Ammon's horn (tissue), 1 donor: ENCODE results near the gene SMG7.
A peak's percentile ranks its signal among the peaks of the same experiment; 100 is the strongest.

Source experiments
- DNase-seq: peaks from one replicate; pipeline ENCODE4 v3.0.0-alpha.2; 2016; ENCODE audit warnings: low spot score

Gene SMG7

DNA sequence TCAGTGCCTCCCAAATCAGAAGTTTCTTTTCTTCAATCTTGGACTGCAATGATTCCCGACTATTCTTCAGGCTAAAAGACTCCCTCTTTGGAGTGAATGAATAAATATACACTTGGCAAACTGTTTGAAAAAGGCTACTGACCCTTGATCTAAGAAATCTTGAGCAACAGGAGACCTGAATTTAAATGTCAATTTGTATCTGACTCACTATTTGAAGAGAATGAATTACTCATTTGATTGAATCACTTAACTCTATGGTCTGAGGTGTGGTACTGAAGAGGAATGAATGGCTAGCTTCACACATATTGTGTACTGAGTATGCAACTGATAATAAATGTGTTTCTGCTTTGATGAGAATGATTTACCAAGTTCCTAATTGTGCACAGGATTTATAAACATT is 4.6 kb upstream of the SMG7 start:
- no peak for DNase-seq

DNA sequence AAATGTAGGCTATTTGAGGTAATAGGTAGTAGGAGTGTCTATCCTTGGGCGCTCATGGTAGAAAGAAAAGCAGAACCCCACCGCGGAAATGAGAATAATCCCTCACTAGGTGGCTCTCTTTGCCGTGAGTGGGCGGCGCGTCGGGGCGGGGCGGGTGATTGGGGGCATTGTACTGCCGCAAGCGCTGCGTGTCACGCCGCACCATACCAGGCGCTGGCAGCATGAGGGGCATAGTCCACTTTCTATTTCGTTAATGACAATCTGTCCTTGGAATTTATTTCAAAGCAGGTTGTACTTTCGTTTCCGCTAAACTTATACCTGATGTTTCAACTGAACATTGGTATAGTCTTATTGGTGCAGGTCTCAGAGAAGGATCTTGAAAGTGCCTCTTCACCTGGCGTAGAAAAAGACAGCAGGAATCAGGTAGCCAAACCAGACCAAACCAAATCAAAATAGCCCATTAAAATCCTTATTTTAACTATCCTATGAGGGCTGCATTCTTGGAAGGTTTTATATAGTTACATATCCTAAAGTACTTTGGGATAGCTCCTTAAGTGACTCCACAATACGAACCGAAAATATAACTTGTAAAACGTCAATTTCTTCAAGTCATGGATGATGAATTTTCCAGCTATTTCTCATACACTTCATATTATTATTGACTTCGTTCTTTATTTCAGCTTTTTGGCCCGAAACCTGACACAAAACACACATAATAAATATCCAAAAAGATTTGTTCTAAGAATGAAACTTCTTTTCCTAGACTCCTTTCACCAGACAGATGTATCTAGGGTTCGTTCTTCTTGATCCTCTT is 1.9 kb upstream of the SMG7 start:
- DNase-seq: peak; percentile 88

DNA sequence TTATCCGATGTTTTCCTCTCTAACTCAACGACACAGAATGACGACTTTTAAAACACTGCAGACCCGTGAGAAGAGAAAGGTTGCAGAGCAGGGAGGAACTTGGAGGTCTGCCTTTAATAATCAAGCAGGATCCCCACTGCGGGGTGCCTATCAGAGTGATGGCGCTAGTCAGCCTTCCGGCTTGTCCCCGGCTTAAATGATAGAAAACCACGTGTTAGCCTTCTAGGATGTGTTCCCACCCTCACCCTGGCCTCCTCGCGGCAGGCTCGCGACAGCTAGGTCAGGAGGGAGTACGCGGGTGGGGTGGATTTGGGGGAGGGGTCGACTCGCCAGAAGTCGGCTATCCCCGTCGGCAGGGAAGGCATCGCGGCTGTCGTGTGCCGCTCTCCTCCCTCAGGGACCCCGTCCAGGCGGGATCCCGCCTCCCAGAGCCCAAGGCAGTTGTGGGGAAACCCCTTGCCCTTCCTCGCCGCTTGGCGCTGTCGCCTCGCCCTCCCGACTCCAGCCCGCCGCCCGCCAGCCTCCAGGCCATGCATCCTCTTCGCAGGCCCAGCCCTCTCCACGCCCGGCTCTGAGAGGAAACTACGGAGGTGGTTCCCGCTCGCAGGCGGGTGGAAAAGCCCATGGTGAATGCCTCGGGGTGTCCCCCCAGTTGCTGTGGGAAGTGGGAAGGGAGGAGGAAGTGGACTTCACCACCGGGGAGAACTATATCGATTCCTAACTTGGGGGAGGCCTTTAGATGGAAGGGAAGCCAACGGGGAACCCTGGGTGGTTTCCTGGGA is 1.1 kb upstream of the SMG7 start:
- DNase-seq: peak; percentile 82

DNA sequence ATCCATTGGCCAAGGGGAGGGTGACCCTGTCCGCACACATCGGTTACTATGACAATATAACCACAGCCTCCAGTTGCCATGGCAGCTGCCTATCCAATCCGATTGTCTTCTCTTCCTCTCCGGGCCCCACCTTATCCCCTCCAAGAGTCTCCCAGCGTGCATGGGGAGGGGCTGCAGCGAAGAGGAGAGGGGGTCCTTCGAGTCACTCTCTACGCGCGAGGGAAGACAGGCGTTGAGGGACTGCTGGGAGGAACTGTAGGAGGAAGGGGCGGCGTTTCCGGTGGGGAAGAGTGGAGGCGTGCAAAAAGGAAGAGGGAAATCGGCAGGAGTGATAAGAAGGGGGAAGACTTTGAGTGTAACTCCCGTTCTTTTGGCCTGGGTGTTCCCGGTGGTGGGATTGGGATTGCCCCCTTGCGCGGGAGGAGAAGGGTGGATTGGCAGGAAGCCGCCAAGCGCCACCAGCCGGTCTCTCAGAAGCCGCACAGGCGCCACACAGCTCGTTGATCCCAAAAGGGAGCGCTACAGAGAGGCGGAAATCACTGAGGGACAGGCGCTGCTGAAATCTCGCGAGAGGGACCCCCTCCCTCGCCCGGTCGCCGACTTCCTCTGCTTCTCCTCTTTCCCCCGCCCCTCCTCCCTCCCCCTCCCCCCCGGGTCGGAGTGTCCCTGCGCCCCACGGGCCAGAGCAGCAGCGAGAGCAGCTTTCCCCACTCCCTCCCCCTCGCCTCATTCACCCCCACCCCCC is 384 bp upstream of the SMG7 start:
- DNase-seq: peak; percentile 96

DNA sequence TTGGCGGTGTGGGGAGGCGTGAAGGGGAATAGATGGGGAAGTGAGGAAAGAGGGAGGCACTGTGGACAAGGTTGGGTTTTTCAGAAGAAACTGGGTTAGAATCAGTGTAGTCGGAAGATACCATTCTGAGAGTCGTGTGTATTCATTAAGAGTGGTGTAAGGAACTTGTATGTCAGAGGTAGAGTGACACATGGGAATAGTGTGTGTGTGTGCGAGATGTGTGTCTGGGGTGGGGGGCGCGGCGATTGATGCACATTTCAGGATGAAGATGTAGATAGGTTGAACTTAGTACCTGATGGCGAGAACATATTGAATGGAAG is 878 bp downstream of the SMG7 start:
- no peak for DNase-seq

DNA sequence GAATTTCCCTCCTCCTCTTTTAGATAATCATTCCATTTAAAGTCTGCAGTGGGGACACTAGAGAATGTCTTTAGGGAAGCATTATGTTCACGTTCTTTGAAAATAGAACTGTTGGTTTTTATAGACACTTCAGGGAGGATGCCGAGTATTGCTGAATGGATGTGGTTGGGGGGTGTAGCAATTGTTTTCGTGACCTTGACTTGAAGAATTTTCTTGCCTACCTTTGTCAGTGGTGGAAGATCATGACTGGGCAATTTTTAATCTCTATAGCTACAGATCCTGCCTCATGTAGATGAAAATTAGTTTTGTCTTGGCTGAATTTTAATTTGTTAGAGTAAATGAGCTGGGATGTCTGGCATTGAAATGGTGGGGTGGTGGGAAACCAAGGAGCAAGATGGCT is 3.8 kb downstream of the SMG7 start:
- no peak for DNase-seq

DNA sequence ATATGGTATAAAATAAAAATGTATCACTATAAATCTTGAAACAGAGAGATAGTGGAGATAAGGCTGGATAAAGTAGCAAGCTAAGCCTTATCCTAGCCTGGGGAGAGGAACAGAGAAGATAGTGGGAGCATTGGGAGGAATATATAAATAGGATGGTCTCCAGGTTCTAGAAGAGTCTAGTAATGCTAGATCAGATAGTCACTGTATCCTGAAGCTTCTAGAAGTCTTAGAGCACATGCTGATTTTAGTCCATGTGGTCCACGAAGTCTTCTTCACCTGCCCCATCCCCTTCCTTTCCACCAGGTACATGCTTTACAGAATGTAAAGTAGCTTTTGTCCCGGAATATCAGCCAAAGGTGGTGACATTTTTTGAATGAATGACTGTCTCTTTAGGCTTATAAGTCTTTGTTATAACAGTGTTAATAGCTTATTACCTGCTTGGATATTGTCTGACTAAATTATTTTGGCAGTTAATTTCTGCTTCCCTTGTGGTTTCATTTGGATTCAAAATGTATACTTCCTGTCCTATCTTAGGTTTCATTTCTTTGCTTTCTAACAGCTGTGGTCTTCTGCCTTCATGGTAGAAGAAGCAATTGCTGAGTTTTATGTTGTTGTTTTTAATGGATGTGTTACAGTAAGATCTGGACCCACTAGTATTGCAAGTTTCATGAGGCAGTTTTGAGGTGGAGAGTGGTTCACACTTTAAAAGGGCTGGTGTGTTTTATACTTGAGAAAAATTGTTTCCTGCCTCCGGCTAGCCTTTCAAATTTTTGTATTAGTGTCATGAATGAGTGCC is 5.9 kb downstream of the SMG7 start:
- no peak for DNase-seq

DNA sequence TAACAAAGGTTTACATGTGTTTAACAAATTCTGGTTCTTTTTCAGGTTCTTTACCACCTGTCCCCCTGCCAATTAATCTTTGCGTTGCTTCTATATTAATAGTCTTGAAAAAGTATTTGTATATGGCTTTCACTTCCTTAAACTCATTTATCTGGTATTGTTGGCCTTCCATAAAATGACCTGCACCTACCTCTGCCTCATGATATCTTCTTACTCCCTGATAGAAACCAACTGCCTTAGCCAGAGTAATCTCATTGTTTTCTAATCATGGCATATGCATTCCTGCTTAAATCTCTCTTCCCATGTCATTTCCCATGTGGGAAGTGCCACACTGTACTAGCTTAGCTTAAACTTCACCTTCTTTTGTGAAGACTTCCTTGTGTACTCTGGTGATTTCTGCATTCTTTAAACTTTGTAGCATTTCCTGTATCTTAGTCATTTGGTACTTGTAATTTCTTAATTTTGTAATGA is 8.7 kb downstream of the SMG7 start:
- no peak for DNase-seq

DNA sequence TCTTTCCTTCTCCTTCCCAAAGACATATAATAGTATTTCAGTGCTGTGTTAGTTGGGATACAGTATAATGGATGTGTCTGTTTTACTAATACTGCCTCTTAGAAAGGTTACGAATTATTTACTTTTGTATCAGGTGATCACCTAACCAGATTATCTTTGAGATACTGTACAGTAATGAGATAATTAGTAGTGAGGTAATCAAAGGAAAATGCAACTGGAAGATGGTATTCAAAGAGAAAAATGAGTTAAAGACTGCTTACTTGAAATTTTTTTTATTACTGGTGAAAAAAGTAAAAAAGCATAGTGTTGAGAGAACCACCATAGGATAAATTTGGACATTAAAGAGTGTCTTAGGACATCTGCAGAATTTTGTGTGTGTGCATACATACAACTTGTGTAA is 10.9 kb downstream of the SMG7 start:
- no peak for DNase-seq

DNA sequence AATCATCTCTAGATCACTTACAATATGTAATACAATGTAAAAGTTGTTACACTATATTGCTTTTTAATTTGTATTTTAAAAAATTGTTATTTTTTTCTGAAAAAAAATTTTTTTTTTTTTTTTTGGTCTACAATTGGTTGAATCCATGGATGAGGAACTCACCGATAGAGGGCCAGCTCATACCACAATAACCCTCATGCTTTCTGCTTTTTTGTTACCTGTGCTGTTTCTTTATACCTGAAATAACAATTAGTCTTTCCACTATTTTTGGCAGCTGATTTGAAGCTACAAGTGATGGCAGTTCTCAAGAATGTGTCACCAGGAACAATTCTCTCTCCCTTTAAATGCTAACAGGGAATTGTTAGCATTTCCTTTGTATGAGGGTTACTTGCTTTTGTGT is 12.0 kb downstream of the SMG7 start:
- no peak for DNase-seq

DNA sequence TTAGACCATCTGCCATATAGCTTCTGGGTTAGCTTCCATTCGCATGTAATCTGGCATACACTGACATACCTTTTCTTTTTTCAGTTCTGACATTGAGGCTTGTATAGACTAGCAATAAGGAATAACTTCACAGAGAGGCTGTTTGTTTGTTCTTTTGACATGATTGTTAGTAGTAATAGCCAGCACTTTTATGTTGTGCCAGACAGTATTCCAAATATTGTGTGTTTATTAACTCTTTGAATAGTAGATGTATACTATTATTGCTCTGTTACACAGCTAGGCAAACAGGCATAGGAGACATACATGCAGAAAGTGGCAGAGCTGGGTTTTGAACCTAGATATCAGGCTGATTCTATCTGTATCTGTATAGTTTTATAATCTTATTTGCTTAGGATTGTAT is 12.6 kb downstream of the SMG7 start:
- DNase-seq: no peak

DNA sequence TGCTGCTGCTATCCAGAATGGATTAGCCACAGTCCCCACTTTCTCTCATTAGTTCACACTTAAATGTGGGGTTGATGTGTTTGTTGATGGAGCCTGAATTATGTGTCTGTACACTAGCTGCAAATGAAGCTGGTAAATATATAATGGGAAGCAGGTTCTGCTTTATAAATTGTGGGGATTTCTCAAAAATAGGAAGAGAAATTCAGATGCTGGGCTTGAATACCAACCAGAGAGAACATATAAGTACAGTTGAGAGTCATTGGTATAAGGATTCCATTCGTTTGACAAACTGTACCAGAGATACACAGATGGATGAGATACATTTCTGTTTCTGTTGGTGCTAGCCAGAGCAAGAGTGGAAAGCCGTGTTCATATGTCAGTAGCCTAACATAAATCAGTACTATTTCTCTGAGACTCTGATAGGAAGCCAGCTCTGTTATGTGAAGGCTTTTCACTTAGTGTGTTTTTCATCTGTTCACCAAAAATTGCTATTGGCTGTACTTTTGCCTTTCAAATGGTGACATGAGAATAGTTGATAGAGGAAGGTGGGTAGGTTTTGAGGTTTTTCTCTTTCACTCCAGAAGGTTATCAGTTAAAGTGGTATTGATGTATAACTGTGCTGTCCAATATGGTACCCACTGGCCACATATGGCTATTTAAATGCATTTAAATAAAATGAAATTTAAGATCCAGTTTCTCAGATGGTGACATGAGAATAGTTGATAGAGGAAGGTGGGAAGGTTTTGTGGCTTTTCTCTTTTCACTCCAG is 15.6 kb downstream of the SMG7 start:
- no peak for DNase-seq

DNA sequence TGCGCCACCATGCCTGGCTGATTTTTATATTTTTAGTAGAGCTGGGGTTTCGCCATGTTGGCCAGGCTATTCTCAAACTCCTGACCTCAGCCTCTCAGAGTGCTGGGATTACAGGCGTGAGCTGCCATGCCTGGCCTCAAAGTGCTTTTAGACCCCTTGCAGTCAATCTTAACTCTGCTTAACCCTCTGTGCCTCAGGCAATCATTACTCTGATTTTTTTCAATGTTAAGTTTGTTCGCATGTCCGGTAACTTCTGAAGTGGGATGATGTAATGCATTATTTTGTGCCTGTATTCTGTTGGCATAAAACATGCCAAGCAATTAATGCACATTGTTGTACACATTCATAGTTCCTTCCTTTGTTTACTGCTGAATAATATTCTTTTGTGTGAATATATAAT is 18.6 kb downstream of the SMG7 start:
- no peak for DNase-seq

DNA sequence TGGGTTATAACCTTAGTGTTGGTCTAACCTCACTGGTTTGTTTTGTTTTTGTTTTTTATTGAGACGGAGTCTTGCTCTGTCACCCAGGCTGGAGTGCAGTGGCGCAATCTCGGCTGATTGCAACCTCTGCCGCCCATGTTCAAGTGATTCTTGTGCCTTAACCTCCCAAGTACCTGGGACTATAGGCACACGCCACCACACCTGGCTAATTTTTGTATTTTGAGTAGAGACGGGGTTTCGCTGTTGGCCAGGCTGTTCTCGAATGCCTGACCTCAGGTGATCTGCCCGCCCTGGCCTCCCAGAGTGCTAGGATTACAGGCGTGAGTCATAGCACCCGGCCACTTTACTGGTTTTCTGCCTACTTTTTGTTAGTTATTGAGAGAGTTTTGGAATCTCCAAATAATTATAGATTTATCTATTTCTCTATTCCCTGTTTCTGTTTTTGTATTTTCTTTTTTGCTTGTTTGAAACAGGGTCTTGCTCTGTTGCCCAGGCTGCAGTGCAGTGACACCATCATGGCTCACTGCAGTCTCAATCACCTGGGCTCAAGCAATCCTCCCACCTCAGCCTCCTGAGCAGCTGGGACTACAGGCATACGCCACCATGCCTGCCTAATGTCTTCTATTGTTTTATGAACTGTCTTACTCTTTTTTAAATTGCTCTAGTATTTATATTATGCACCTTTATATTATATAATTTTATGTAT is 21.4 kb downstream of the SMG7 start:
- DNase-seq: no peak

DNA sequence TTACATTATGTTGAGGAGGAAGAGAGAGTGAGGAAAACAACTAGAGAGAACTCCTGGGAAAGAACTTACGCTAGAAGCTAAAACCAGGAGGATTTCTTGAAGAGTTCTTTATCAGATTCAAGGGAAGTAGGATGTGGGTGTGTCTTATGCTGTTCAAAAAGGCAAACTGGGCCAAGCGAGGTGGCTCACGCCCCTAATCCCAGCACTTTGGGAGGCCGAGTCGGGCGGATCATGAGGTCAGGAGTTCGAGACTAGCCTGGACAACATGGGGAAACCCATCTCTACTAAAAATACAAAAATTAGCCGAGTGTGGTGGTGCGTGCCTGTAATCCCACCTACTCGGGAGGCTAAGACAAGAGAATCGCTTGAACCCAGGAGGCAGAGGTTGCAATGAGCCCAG is 23.1 kb downstream of the SMG7 start:
- DNase-seq: no peak

DNA sequence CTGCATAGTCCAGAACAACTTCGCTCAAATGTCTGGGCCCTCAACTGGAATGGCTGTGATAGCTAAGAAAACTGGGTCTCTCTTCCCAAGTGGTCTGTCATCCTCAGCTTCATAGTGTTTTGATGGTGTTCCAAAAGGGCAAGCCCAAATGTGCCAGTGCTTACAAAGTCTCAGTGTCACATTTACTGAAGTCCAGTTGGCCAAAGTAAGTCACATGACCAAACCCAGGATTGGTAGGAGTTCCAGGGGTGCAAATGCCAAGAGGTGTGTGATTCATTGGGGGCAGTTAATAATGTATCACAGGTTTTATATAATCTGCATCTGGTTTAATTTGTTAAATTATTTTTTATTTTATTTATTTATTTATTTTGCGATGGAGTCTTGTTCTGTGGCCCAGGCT is 24.9 kb downstream of the SMG7 start:
- DNase-seq: no peak

DNA sequence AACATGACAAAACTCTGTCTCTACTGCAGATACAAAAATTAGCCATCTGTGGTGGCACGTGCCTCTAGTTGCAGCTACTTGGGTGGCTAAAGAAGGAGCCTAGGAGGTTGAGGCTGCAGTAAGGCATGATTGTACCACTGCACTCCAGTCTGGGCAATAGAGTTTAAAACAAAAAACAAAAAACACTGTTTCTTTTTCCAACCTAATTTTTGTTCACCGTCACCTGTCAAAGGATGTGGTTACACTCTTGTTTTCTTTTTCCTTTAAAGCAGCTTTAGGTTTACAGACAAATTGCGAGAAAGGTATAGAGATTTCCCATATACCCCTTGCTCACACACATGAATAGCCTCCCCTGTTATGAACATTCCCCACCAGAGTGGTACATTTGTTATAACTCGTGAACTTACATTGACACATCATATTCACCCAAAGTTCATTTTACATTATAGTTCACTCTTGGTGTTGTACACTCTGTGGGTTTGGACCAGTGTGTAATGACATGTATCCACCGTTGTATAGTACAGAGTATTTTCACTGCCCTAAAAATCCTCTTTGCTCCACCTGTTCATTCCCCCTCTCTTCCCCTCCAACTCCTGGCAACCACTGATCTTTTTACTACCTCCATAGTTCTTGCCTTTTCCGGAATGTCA is 26.2 kb downstream of the SMG7 start:
- DNase-seq: no peak

DNA sequence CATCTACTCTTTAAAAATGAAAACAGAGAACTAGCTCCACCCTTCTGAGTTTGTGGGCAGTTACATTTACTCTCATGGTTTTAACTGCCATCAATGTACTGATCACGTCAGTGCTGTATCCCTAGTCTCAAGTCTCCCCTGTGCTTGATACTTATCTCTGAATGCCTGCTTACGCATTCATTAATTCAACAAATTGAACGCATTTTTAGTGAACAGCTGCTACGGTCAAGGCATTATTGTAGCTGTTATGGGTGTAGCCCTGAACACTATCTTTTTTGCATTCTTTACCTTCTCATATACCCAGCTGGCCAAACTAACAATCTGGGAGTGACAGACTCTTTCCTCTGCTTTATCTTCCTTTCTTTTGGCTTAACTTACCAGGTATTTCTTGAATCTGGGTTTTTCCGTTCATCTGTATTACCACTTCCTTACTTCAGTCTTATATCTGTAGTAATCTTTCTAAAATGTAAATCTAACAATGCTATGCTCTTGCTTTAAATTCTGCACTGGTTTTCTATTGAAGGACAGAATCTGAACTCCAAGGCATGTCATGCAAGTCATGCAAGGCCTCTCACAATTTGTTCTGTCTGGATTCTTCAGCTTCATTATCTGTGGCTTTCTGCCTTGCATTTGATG is 33.3 kb downstream of the SMG7 start:
- no peak for DNase-seq

DNA sequence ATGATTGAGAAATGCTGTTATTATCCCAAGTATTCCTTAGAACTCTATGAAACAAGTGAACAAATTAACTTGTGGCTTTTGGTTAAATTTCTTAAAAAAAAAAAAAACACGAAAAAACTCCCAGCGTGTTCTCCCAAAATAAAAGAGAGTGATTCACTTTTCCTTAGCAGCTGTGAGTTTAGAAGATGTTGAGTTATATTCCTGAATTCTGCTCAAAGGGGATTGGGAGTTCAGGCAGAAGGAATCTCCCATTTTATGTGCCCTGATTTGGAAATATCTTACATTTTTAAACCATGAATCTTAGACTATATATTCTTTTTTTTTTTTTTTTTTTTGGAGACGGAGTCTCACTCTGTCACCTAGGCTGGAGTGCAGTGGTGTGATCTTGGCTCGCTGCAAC is 34.3 kb downstream of the SMG7 start:
- DNase-seq: no peak

DNA sequence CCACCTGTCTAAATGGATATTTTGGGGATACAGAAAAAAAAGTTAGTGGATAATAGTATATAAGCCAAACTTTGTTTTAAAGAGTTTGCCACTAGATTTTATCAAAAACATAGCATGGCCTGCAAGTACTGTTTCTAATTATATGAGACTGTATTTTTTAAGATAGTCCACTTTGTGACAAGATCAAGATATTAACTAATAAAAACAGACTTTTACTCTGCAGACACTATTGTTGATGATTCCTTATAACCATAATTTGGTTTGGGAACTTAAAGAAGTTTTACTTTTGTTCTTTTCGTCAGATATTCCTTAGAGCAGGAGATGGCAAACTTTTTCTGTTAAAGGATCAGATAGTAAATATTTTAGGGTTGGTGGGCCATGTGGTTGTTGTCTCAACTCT is 36.4 kb downstream of the SMG7 start:
- DNase-seq: no peak
